HG02981 (cell line): Measurements from ENCODE around the gene ARHGAP45.

Experiments used
- ATAC-seq: cut with Tn5 transposase; IDR thresholded peaks from one replicate; pipeline ENCODE4 v1.9.1; 2021; ENCODE audit warnings: mild to moderate bottlenecking, moderate library complexity; ENCODE audit not compliant: unreplicated experiment

The ARHGAP45 gene

GRCh38 chr19:1131718-1132551 is 65.0 kb downstream of the ARHGAP45 start:
- ATAC-seq: peak; percentile 53

GRCh38 chr19:1132552-1133383 is 65.8 kb downstream of the ARHGAP45 start:
- ATAC-seq: peak; percentile 3

GRCh38 chr19:1133471-1133929 is 66.5 kb downstream of the ARHGAP45 start:
- no peak for ATAC-seq

GRCh38 chr19:1134431-1134830 is 67.5 kb downstream of the ARHGAP45 start:
- ATAC-seq: no peak

GRCh38 chr19:1135454-1135853 is 68.5 kb downstream of the ARHGAP45 start:
- ATAC-seq: no peak

GRCh38 chr19:1136201-1136600 is 69.2 kb downstream of the ARHGAP45 start:
- no peak for ATAC-seq
